D721Med (cell line): Measurements from ENCODE around the gene TMEM62.

Source experiments
- DNase-seq: peaks from one replicate; pipeline ENCODE4 v3.0.0; 2011; ENCODE audit warnings: low spot score; ENCODE audit not compliant: insufficient read length
- FAIRE-seq: peaks from 2 replicates; lab custom pipeline; 2011; peaks lifted over from hg19 to GRCh38; lab: Jason Lieb, UNC
- CTCF ChIP-seq: IDR thresholded peaks from 2 replicates; pipeline ENCODE4 v1.5.1; 2012; ENCODE audit warnings: mild to moderate bottlenecking, control low read depth; ENCODE audit not compliant: insufficient read depth; ENCODE audit errors: missing control alignments

Gene TMEM62

GRCh38 chr15:43184407-43185124 is 51.2 kb downstream of the TMEM62 start:
- DNase-seq (no peak), FAIRE-seq (no peak)
- no peak for TF ChIP-seq CTCF

- TF ChIP-seq CTCF = peak; percentile 35
- peak; percentile 86 for DNase-seq
- FAIRE-seq = no peak
These were observed 52.0 kb downstream of the TMEM62 start, which contains the start of gene CCNDBP1 for GRCh38 chr15:43185157-43186002. TSS of gene CCNDBP1 (plus strand) at chr15:43185403. CDS start at chr15:43185499, 96 bp downstream.

DNA sequence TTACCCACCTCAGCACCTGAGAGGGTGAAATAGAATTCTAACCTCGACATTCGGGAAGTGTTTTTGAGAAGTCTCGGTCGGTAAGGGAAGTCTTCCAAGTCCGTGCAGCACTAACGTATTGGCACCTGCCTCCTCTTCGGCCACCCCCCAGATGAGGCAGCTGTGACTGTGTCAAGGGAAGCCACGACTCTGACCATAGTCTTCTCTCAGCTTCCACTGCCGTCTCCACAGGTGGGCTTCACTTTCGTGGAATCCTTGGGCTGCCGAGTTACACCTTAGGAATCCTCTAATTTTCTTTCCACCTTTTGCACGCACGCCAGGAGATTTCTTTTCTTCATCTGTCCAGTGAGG is 52.6 kb downstream of the TMEM62 start:
- no peak for TF ChIP-seq CTCF
- DNase-seq (no peak), FAIRE-seq (no peak)

DNA sequence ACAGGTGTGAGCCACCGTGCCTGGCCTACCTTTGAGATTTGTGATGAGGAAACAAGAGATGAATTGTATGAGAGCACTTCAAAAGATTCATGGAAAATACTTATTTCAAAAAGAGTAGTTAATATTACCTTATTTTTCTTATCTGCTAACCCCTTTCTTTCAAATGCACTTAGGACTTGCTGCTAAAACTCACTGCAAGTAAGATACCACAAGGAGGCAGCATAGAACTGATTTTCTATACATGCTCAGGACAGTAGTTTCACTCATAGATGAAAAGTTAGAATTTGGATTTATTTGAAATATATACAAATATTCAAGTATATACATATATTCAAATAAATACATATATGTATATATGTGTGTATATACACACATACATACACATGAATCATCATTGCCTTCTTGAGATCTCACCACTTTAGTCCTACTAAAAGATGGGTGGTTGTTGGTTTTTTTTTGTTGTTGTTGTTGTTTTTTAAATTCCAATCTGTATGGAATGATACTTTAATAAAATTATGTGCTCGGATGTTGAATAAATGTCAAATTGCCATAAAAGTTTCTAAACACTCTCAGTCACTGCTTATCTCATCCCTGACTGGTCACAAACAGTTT is 54.3 kb downstream of the TMEM62 start:
- FAIRE-seq (no peak), DNase-seq (no peak)
- TF ChIP-seq CTCF = peak; percentile 73

- FAIRE-seq (no peak), DNase-seq (no peak)
- TF ChIP-seq CTCF = no peak
These were observed 55.9 kb downstream of the TMEM62 start for GRCh38 chr15:43189296-43189695.

DNA sequence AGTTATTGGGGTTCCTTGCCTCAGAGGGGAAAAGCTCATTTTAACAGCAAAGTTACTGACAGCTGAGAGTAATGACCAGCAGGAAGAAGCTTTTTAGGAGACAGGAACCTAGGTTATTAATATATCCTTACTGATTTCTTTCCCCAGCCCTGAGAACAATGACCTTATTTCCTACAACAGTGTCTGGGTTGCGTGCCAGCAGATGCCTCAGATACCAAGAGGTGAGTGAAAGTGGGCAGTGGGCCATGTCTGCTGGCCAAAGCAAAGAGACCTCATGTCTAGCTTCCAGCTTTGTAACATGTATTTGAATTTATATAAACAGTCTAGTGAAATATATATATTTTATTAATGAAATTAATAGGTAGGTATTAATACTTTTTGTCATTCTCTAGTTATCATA is 56.8 kb downstream of the TMEM62 start:
- no peak for DNase-seq
- no peak for FAIRE-seq
- no peak for TF ChIP-seq CTCF

DNA sequence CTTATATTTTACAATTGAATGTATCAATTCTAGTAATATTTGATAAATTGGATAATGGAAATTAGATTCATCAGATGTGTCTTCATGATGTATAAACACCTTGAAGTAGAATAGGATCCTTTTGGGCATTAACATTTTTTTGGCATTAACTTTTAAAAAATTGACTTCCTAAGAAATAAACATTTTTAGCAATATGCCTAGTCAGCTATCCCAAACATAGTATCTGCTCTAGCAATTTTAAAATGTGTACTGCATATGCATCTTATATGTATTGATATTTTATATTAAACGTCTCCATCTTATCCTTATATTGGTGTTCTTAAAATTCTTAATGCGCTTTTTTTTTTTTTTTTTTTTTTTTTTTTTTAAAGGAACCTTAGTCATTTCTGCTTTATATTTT is 60.3 kb downstream of the TMEM62 start:
- FAIRE-seq = no peak
- no peak for TF ChIP-seq CTCF
- DNase-seq = no peak
